ENCODE data around the gene IQCH.
"Not testable (repeated sequence)": the region's sequence is repeated elsewhere in the genome, so short reads cannot be mapped to it uniquely, and the experiment has no call there.

GRCh38 chr15:67286400-67286799 lies 31.8 kb downstream of the IQCH start:
- not testable (repeated sequence) for TF ChIP-seq CTCF (IDR thresholded peaks at IDR 0.05; ENCODE audit: low read depth, low read length, poor library complexity, severe bottlenecking); EZH2phosphoT487 (IDR thresholded peaks at IDR 0.05; ENCODE audit: borderline replicate concordance, low read length)

Data from DOHH2 (cell line).